GM12872 (cell line): ENCODE data around the gene PLXNA1.
A peak's percentile ranks its signal among the peaks of the same experiment; 100 is the strongest.

ENCODE experiments used
- CTCF ChIP-seq: IDR thresholded peaks from 3 replicates; pipeline ENCODE4 v1.5.1; 2011; ENCODE audit warnings: low read depth, mild to moderate bottlenecking, low read length, moderate library complexity; ENCODE audit not compliant: insufficient read depth

Gene PLXNA1

GRCh38 chr3:126938520-126939337, 44.2 kb upstream of the PLXNA1 start:
- no peak for TF ChIP-seq CTCF

- no peak for TF ChIP-seq CTCF
Observed at GRCh38 chr3:126939338-126939718, 43.6 kb upstream of the PLXNA1 start.

- no peak for TF ChIP-seq CTCF
Observed at GRCh38 chr3:126939733-126940132, 43.2 kb upstream of the PLXNA1 start.

- TF ChIP-seq CTCF, result no peak
Observed at GRCh38 chr3:126941721-126942270, 41.1 kb upstream of the PLXNA1 start.

GRCh38 chr3:126944089-126944965, 38.6 kb upstream of the PLXNA1 start:
- no peak for TF ChIP-seq CTCF

GRCh38 chr3:126945171-126945721, 37.7 kb upstream of the PLXNA1 start:
- TF ChIP-seq CTCF, result 0 out of 3 replicates have a peak, but pooled peaks have one; percentile 9

- TF ChIP-seq CTCF, result no peak
Observed at GRCh38 chr3:126945891-126946290, 37.0 kb upstream of the PLXNA1 start.
